Neural crest cell (in vitro differentiated cells): ENCODE data around the gene FEZF1. TPM values are rescaled to one million over a fixed set of nuclear protein-coding genes. Genes with fewer than 3 reads are reported as not detected.

Experiments
- DNase-seq: peaks from one replicate; pipeline ENCODE4 v3.0.0; 2021; ENCODE audit warnings: low read depth, mixed read lengths, low spot score
- H3K27ac Mint-ChIP-seq: one replicate; pipeline ENCODE4 v1.8.0; 2021; ENCODE audit warnings: mild to moderate bottlenecking, mixed read lengths; ENCODE audit not compliant: unreplicated experiment
- H3K27me3 Mint-ChIP-seq: 2 replicates; pipeline ENCODE4 v1.8.0; 2021; ENCODE audit warnings: low read depth, mild to moderate bottlenecking, mixed read lengths
- H3K36me3 Mint-ChIP-seq: 2 replicates; pipeline ENCODE4 v1.8.0; 2021; ENCODE audit warnings: low read depth, mild to moderate bottlenecking, mixed read lengths
- H3K4me1 Mint-ChIP-seq: 2 replicates; pipeline ENCODE4 v1.8.0; 2021; ENCODE audit warnings: mixed read lengths
- H3K4me3 Mint-ChIP-seq: one replicate; pipeline ENCODE4 v1.8.0; 2021; ENCODE audit warnings: mild to moderate bottlenecking, mixed read lengths
- H3K9me3 Mint-ChIP-seq: 2 replicates; pipeline ENCODE4 v1.8.0; 2021; ENCODE audit warnings: mixed read lengths
- CTCF ChIP-seq: fragments of 200-600 bp; sonication (generic); conservative IDR thresholded peaks from 2 replicates; pipeline ENCODE4 v1.5.0; 2021; ENCODE audit warnings: antibody characterized with exemption, mild to moderate bottlenecking
- total RNA-seq: library from RNA; stranded (reverse); gene quantifications from 2 replicates; pipeline ENCODE4 v1.2.1, GENCODE V29; 2021

FEZF1 gene
- total RNA-seq, 1 donor from 2014 or later: not detected

DNA sequence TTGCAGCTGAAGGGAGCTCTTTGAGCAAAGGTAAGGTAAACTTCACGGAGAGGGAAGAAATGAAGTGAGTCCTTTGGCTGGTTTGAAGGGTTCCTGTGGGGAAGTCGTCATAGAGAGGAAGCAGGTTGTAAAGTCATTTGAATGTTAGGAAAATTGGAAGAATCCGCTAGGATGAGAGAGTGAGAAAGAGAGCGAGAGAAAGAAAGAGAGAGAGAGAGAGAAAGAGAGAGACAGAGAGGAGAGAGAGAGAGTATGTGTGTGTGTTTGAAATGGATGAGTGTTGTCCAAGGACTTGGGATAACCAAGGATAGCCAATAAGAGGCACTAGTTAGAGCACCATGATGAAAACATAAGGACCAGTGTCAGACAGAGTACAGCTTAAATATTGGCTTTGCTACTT, 43.1 kb downstream of the FEZF1 start:
- Mint-ChIP-seq H3K27me3 (peaks cover 19% of the 10 kb centered on the region), H3K4me1 (no peaks in the 10 kb centered on the region), H3K36me3 (no peaks in the 10 kb centered on the region), H3K4me3 (no peak overlapping the region), H3K27ac (no peak overlapping the region), H3K9me3 (no peaks in the 10 kb centered on the region)
- DNase-seq: no peak
- no peak for TF ChIP-seq CTCF

GRCh38 chr7:122261016-122261415, 43.5 kb downstream of the FEZF1 start:
- no peak overlapping the region for H3K27ac Mint-ChIP-seq
- DNase-seq: no peak
- no peak for TF ChIP-seq CTCF
- no peak overlapping the region for H3K4me3 Mint-ChIP-seq
- H3K9me3 Mint-ChIP-seq: no peaks in the 10 kb centered on the region
- no peaks in the 10 kb centered on the region for H3K36me3 Mint-ChIP-seq
- H3K4me1 Mint-ChIP-seq: no peaks in the 10 kb centered on the region
- peaks cover 19% of the 10 kb centered on the region for H3K27me3 Mint-ChIP-seq

- Mint-ChIP-seq H3K4me1 (no peaks in the 10 kb centered on the region), H3K27ac (no peak overlapping the region)
Observed at GRCh38 chr7:122260336-122260735, 44.2 kb downstream of the FEZF1 start.

DNA sequence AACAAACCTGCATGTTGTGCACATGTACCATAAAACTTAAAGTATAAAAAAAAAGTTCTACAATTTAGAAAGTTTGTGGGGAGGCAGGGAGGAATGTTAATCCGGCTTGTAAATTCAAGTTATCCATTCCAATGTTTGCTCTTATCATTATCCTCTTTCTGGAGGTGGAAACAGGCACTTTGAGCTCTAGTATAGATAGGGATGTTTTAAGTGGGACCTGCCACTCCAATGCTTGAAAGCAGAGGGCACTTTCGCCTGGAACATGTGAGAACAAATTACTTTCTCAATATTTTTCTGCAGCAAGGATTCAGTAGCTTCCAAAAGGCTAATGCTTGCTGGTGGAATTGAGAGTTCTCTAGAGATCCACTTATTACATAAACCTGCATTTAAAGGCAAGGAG, 45.6 kb downstream of the FEZF1 start:
- DNase-seq: no peak
- no peaks in the 10 kb centered on the region for H3K36me3 Mint-ChIP-seq
- TF ChIP-seq CTCF: no peak
- no peak overlapping the region for H3K27ac Mint-ChIP-seq
- H3K27me3 Mint-ChIP-seq: peaks cover 30% of the 10 kb centered on the region
- H3K9me3 Mint-ChIP-seq: no peaks in the 10 kb centered on the region
- H3K4me3 Mint-ChIP-seq: no peak overlapping the region
- H3K4me1 Mint-ChIP-seq: no peaks in the 10 kb centered on the region

More at GRCh38 chr7:122260336-122260735, 44.2 kb downstream of the FEZF1 start:
- Mint-ChIP-seq H3K4me3 (no peak overlapping the region), H3K36me3 (no peaks in the 10 kb centered on the region), H3K9me3 (no peaks in the 10 kb centered on the region), H3K27me3 (peaks cover 24% of the 10 kb centered on the region)
- DNase-seq: no peak
- TF ChIP-seq CTCF: no peak

GRCh38 chr7:122257056-122257455, 47.5 kb downstream of the FEZF1 start:
- Mint-ChIP-seq H3K36me3 (no peaks in the 10 kb centered on the region), H3K4me1 (no peaks in the 10 kb centered on the region), H3K27me3 (peaks cover 31% of the 10 kb centered on the region), H3K4me3 (no peak overlapping the region), H3K9me3 (no peaks in the 10 kb centered on the region), H3K27ac (no peak overlapping the region)
- no peak for DNase-seq
- TF ChIP-seq CTCF: no peak

DNA sequence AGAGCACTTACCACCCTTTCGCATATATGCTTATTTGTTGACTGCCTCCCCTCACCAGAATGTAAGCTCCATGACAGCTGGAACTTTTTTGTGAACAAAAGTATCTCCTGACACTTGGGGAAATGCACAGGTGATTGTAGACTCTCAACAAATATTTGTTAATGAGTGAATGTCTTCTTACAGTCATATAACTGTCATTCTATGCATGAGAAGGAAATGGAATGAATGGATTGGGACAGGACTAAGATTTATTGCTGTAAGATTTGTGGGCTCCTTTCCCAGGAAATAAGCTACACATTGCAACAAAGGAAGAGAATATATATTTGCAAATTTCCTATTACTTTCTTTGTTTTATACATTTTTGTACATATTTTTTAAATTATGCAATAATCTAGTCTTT, 48.5 kb downstream of the FEZF1 start:
- no peak for DNase-seq
- no peak for TF ChIP-seq CTCF
- Mint-ChIP-seq H3K4me1 (no peaks in the 10 kb centered on the region), H3K36me3 (no peaks in the 10 kb centered on the region), H3K27me3 (peaks cover 28% of the 10 kb centered on the region), H3K27ac (no peak overlapping the region), H3K4me3 (no peak overlapping the region), H3K9me3 (no peaks in the 10 kb centered on the region)
